ENCODE data around the gene IGF2.

DNA sequence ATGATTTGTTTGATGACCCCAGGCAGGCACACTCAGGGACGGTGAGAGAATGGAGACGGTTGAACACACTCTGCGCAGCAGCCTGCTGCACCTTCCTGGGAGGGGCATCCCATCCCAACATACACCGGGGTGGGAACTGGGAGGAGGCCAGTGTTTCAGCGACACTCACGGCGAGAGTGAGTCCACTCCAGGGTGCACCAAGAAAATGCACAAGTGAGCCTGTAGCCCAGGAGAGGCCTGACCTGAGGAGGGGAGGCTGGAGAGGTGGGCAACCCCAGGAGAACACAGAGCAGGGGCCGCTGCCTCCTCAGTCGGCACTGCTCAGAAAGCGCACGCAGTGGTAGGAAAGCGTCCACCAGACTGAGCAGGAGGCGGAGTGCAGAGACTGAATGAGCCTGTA, 54.5 kb downstream of the IGF2 start:
- TF ChIP-seq, protein P1, sequence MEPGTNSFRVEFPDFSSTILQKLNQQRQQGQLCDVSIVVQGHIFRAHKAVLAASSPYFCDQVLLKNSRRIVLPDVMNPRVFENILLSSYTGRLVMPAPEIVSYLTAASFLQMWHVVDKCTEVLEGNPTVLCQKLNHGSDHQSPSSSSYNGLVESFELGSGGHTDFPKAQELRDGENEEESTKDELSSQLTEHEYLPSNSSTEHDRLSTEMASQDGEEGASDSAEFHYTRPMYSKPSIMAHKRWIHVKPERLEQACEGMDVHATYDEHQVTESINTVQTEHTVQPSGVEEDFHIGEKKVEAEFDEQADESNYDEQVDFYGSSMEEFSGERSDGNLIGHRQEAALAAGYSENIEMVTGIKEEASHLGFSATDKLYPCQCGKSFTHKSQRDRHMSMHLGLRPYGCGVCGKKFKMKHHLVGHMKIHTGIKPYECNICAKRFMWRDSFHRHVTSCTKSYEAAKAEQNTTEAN (CRISPR knock-in tag; IDR thresholded peaks at IDR 0.05) = no peak
- TF ChIP-seq ZNF121 (CRISPR knock-in tag; IDR thresholded peaks at IDR 0.05) (no peak), MXD4 (CRISPR knock-in tag; IDR thresholded peaks at IDR 0.05; ENCODE audit: borderline replicate concordance) (no peak), JUN (CRISPR knock-in tag; IDR thresholded peaks at IDR 0.05) (no peak), ELF4 (CRISPR knock-in tag; IDR thresholded peaks at IDR 0.05; ENCODE audit: low read depth) (no peak), NR3C1 (CRISPR knock-in tag; conservative IDR thresholded peaks at IDR 0.05; ENCODE audit: low read depth) (no peak), NFYB (CRISPR knock-in tag; conservative IDR thresholded peaks at IDR 0.05; ENCODE audit: low read depth) (no peak), ZNF263 (CRISPR knock-in tag; IDR thresholded peaks at IDR 0.05; ENCODE audit: low read depth) (no peak), SP1 (CRISPR knock-in tag; conservative IDR thresholded peaks at IDR 0.05) (no peak), ZBTB21 (CRISPR knock-in tag; IDR thresholded peaks at IDR 0.05; ENCODE audit: borderline replicate concordance) (no peak)
- TF ChIP-seq, protein P2, sequence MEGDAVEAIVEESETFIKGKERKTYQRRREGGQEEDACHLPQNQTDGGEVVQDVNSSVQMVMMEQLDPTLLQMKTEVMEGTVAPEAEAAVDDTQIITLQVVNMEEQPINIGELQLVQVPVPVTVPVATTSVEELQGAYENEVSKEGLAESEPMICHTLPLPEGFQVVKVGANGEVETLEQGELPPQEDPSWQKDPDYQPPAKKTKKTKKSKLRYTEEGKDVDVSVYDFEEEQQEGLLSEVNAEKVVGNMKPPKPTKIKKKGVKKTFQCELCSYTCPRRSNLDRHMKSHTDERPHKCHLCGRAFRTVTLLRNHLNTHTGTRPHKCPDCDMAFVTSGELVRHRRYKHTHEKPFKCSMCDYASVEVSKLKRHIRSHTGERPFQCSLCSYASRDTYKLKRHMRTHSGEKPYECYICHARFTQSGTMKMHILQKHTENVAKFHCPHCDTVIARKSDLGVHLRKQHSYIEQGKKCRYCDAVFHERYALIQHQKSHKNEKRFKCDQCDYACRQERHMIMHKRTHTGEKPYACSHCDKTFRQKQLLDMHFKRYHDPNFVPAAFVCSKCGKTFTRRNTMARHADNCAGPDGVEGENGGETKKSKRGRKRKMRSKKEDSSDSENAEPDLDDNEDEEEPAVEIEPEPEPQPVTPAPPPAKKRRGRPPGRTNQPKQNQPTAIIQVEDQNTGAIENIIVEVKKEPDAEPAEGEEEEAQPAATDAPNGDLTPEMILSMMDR (IDR thresholded peaks at IDR 0.05) = no peak
- TF ChIP-seq, protein P3, sequence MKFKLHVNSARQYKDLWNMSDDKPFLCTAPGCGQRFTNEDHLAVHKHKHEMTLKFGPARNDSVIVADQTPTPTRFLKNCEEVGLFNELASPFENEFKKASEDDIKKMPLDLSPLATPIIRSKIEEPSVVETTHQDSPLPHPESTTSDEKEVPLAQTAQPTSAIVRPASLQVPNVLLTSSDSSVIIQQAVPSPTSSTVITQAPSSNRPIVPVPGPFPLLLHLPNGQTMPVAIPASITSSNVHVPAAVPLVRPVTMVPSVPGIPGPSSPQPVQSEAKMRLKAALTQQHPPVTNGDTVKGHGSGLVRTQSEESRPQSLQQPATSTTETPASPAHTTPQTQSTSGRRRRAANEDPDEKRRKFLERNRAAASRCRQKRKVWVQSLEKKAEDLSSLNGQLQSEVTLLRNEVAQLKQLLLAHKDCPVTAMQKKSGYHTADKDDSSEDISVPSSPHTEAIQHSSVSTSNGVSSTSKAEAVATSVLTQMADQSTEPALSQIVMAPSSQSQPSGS (CRISPR knock-in tag; IDR thresholded peaks at IDR 0.05; ENCODE audit: borderline replicate concordance, low read depth) = no peak
- TF ChIP-seq, protein P4, sequence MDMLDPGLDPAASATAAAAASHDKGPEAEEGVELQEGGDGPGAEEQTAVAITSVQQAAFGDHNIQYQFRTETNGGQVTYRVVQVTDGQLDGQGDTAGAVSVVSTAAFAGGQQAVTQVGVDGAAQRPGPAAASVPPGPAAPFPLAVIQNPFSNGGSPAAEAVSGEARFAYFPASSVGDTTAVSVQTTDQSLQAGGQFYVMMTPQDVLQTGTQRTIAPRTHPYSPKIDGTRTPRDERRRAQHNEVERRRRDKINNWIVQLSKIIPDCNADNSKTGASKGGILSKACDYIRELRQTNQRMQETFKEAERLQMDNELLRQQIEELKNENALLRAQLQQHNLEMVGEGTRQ (CRISPR knock-in tag; IDR thresholded peaks at IDR 0.05) = no peak
